Ishikawa (cell line): Measurements from ENCODE around the gene CDKN2B-AS1.

Experiments used
- CEBPB ChIP-seq: IDR thresholded peaks from 2 replicates; pipeline ENCODE4 v1.6.1; 2012
- CREB1 ChIP-seq: IDR thresholded peaks from 2 replicates; pipeline ENCODE4 v1.6.1; 2012; ENCODE audit warnings: low read depth
- EGR1 ChIP-seq: IDR thresholded peaks from 2 replicates; pipeline ENCODE4 v1.6.1; 2012
- EP300 ChIP-seq: IDR thresholded peaks from 2 replicates; pipeline ENCODE4 v1.6.1; 2012; ENCODE audit warnings: borderline replicate concordance
- FOXM1 ChIP-seq: IDR thresholded peaks from 2 replicates; pipeline ENCODE4 v1.6.1; 2012; ENCODE audit warnings: low read depth, borderline replicate concordance
- MAX ChIP-seq: IDR thresholded peaks from 2 replicates; pipeline ENCODE4 v1.6.1; 2012
- NFIC ChIP-seq: IDR thresholded peaks from 2 replicates; pipeline ENCODE4 v1.6.1; 2012
- RAD21 ChIP-seq: IDR thresholded peaks from 2 replicates; pipeline ENCODE4 v1.6.1; 2012; ENCODE audit warnings: low read depth
- TAF1 ChIP-seq: IDR thresholded peaks from 2 replicates; pipeline ENCODE4 v1.6.1; 2012; ENCODE audit warnings: low read depth, mild to moderate bottlenecking
- TCF12 ChIP-seq: IDR thresholded peaks from 2 replicates; pipeline ENCODE4 v1.6.1; 2012; ENCODE audit warnings: low read depth
- TEAD4 ChIP-seq: IDR thresholded peaks from 2 replicates; pipeline ENCODE4 v1.6.1; 2012
- USF1 ChIP-seq: IDR thresholded peaks from 2 replicates; pipeline ENCODE4 v1.6.1; 2012
- YY1 ChIP-seq: IDR thresholded peaks from 2 replicates; pipeline ENCODE4 v1.6.1; 2012; ENCODE audit warnings: low read depth
- ZBTB7A ChIP-seq: IDR thresholded peaks from 2 replicates; pipeline ENCODE4 v1.6.1; 2012; ENCODE audit warnings: low read depth
- TF ChIP-seq, protein P1 (sequence below): IDR thresholded peaks from 2 replicates; pipeline ENCODE4 v1.6.1; 2012; ENCODE audit warnings: low read depth, mild to moderate bottlenecking

CDKN2B-AS1 gene

DNA sequence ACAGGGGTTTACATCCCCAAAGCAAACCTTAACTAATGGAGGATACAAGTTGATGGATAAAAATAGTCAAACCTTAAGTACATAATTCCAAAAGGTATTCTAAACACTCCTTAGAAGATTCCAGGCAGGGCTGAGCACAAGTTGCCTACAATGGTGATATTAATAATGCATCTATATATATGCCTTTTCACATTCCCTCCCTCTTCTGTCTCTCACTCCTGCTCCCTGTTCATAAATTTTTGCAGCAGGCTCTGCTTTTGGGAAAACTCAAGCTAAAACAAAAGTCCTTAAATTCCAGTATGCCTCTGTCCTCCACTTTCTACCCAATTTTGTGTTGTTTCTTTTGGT lies 153.9 kb downstream of the CDKN2B-AS1 start:
- no peak for TF ChIP-seq CEBPB
- no peak for TF ChIP-seq TCF12
- no peak for TF ChIP-seq MAX
- no peak for TF ChIP-seq TEAD4
- no peak for TF ChIP-seq RAD21
- TF ChIP-seq USF1: no peak
- TF ChIP-seq CREB1: no peak
- TF ChIP-seq EGR1: no peak
- no peak for TF ChIP-seq NFIC
- TF ChIP-seq ZBTB7A: no peak
- TF ChIP-seq FOXM1: no peak
- TF ChIP-seq, protein P1, sequence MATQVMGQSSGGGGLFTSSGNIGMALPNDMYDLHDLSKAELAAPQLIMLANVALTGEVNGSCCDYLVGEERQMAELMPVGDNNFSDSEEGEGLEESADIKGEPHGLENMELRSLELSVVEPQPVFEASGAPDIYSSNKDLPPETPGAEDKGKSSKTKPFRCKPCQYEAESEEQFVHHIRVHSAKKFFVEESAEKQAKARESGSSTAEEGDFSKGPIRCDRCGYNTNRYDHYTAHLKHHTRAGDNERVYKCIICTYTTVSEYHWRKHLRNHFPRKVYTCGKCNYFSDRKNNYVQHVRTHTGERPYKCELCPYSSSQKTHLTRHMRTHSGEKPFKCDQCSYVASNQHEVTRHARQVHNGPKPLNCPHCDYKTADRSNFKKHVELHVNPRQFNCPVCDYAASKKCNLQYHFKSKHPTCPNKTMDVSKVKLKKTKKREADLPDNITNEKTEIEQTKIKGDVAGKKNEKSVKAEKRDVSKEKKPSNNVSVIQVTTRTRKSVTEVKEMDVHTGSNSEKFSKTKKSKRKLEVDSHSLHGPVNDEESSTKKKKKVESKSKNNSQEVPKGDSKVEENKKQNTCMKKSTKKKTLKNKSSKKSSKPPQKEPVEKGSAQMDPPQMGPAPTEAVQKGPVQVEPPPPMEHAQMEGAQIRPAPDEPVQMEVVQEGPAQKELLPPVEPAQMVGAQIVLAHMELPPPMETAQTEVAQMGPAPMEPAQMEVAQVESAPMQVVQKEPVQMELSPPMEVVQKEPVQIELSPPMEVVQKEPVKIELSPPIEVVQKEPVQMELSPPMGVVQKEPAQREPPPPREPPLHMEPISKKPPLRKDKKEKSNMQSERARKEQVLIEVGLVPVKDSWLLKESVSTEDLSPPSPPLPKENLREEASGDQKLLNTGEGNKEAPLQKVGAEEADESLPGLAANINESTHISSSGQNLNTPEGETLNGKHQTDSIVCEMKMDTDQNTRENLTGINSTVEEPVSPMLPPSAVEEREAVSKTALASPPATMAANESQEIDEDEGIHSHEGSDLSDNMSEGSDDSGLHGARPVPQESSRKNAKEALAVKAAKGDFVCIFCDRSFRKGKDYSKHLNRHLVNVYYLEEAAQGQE: no peak
- no peak for TF ChIP-seq EP300
- TF ChIP-seq YY1: no peak
- no peak for TF ChIP-seq TAF1

- TF ChIP-seq NFIC (no peak), FOXM1 (no peak), RAD21 (no peak), YY1 (no peak), EP300 (no peak), MAX (no peak), CREB1 (no peak), TAF1 (no peak), CEBPB (no peak), USF1 (no peak), ZBTB7A (no peak), TEAD4 (no peak), EGR1 (no peak), TCF12 (no peak)
- TF ChIP-seq, protein P1: no peak
Measured at GRCh38 chr9:22148876-22149637, 154.5 kb downstream of the CDKN2B-AS1 start.

DNA sequence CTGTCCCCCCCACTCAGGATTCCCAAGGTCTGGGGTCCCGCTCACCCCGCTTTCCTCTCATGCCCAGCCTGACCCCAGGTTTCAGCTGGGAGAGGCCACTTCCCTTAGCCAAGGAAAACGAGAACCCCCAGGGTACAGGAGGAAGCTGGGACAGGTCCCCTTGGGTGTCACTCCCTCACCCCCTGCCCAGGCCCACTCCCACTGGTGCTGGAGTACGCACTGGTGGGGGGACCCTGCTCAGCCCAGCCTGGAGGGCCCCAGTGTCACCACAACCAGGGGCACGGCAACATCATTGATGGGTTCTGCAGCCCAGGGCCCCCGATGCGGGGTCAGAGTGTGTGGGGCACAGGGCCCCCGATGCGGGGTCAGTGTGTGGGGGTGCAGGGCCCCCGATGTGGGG lies 159.5 kb downstream of the CDKN2B-AS1 start:
- no peak for TF ChIP-seq USF1
- TF ChIP-seq, protein P1: no peak
- TF ChIP-seq FOXM1: no peak
- no peak for TF ChIP-seq RAD21
- no peak for TF ChIP-seq ZBTB7A
- no peak for TF ChIP-seq TAF1
- TF ChIP-seq MAX: no peak
- TF ChIP-seq EGR1: no peak
- no peak for TF ChIP-seq NFIC
- no peak for TF ChIP-seq TCF12
- TF ChIP-seq CEBPB: no peak

DNA sequence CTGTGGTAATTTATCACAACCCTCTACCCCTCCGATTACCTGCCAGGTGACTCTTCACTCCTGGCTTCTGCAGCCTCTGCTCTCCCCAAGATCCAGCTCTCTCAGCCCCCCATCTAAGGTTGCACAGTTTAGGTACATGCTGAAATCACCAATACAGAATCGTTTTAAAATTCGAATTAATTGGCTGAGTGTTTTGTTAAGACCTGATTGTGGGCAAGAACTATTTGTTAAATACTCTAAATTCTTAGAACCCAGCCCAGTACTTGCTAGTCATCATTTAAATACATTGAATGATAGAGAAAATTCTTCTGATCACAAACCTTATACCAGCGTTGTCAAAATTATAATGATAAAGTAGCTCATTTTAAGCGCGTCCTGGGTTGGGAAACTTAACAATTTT lies 162.0 kb downstream of the CDKN2B-AS1 start:
- TF ChIP-seq EP300 (no peak), FOXM1 (no peak), TCF12 (no peak), CEBPB (no peak), TAF1 (no peak), TEAD4 (no peak), EGR1 (no peak), ZBTB7A (no peak), YY1 (no peak), USF1 (no peak), RAD21 (no peak), MAX (no peak), NFIC (no peak), CREB1 (no peak)
- TF ChIP-seq, protein P1: no peak
